Measurements from ENCODE around the gene ASS1. TPM values are rescaled to one million over a fixed set of nuclear protein-coding genes. Genes with fewer than 3 reads are reported as not detected.
A peak's percentile ranks its signal among the peaks of the same experiment; 100 is the strongest.

ASS1 gene
- total RNA-seq, 1 donor from 2014 or later, result 45.6 TPM

DNA sequence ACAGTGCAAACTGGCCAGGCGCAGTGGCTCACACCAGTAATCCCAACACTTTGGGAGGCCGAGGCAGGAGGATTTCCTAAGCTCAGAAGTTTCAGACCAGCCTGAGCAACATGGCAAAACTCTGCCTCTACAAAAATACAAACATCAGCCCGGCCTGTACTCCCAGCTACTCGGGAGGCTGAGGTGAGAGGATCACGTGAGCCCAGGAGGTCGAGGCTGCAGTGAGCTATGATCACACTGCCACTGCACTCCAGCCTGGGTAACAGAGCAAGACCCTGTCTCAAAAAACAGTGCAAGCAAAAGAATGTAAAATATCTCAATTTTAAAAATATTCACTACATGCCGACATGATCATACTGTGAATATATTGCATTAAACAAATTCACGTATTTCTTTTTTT, 83.9 kb downstream of the ASS1 start:
- no peak overlapping the region for H3K4me3 ChIP-seq (ENCODE audit: low read depth, low read length)
- no peaks in the 10 kb centered on the region for H3K36me3 ChIP-seq (ENCODE audit: control insufficient read depth, insufficient read depth, low read length)
- H3K27me3 ChIP-seq (ENCODE audit: control insufficient read depth, insufficient read depth, low read length), result peaks cover 23% of the 10 kb centered on the region
- TF ChIP-seq, protein P1, sequence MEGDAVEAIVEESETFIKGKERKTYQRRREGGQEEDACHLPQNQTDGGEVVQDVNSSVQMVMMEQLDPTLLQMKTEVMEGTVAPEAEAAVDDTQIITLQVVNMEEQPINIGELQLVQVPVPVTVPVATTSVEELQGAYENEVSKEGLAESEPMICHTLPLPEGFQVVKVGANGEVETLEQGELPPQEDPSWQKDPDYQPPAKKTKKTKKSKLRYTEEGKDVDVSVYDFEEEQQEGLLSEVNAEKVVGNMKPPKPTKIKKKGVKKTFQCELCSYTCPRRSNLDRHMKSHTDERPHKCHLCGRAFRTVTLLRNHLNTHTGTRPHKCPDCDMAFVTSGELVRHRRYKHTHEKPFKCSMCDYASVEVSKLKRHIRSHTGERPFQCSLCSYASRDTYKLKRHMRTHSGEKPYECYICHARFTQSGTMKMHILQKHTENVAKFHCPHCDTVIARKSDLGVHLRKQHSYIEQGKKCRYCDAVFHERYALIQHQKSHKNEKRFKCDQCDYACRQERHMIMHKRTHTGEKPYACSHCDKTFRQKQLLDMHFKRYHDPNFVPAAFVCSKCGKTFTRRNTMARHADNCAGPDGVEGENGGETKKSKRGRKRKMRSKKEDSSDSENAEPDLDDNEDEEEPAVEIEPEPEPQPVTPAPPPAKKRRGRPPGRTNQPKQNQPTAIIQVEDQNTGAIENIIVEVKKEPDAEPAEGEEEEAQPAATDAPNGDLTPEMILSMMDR (IDR thresholded peaks at IDR 0.05; ENCODE audit: insufficient read depth, low read length, poor library complexity, severe bottlenecking), result no peak
- no peak for DNase-seq (ENCODE audit: low read depth)

GRCh38 chr9:130530938-130531337, 86.2 kb downstream of the ASS1 start:
- Histone ChIP-seq H3K4me3 (ENCODE audit: low read depth, low read length) (no peak overlapping the region), H3K27me3 (ENCODE audit: control insufficient read depth, insufficient read depth, low read length) (peaks cover 24% of the 10 kb centered on the region), H3K36me3 (ENCODE audit: control insufficient read depth, insufficient read depth, low read length) (no peaks in the 10 kb centered on the region)
- DNase-seq (ENCODE audit: low read depth), result no peak
- TF ChIP-seq, protein P1 (IDR thresholded peaks at IDR 0.05; ENCODE audit: insufficient read depth, low read length, poor library complexity, severe bottlenecking), result no peak

DNA sequence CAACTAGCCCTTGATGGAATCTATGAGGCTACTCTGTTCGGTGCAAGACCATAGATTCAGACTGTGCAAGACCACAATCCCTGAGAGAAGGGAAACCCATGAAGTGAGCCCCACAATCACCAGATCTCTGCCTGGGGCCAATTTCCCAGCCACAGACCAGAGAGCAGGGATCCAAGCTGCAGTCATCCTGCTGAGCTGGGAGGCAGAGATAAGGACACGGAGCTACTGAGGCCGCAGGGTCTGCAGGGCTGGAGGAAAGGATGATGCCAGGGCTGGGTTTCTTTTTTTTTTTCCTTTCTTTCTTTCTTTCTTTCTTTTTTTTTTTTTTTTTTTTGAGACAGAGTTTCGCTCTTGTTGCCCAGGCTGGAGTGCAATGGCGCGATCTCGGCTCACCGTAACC, 86.9 kb downstream of the ASS1 start:
- DNase-seq (ENCODE audit: low read depth), result no peak
- no peak overlapping the region for H3K4me3 ChIP-seq (ENCODE audit: low read depth, low read length)
- peaks cover 25% of the 10 kb centered on the region for H3K27me3 ChIP-seq (ENCODE audit: control insufficient read depth, insufficient read depth, low read length)
- TF ChIP-seq, protein P1 (IDR thresholded peaks at IDR 0.05; ENCODE audit: insufficient read depth, low read length, poor library complexity, severe bottlenecking), result no peak
- H3K36me3 ChIP-seq (ENCODE audit: control insufficient read depth, insufficient read depth, low read length), result no peaks in the 10 kb centered on the region

DNA sequence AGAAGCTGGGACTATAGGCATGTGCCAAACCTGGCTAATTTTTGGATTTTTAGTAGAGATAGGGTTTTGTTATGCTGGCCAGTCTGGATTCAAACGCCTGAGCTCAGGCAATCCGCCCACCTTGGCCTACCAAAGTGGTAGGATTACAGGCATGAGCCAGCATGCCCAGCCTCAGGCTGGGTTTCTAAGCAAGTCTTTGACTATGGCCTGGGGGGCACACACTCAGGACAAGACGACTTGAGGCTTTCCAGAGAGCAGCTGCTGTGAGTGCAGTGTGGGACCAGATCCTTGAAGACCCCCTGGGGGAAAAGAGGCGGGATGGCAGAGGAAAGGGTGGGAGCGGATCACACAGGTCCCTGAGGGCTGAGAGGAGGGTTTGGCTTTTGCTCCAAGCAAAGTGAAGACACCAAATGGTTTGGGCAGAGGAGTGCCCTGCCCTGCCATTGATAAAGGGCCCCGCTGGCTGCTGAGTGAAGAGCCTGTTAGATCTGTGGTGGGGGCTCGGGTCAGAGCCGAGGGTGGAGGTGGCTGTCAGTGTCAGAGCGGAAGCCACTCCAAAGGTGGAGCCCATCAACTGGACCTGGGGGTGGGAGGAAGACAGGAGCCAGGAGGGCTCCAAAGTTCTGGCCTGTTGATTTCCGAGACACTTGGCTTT, 87.8 kb downstream of the ASS1 start:
- H3K36me3 ChIP-seq (ENCODE audit: control insufficient read depth, insufficient read depth, low read length), result no peaks in the 10 kb centered on the region
- H3K4me3 ChIP-seq (ENCODE audit: low read depth, low read length), result no peak overlapping the region
- no peak for DNase-seq (ENCODE audit: low read depth)
- TF ChIP-seq, protein P1 (IDR thresholded peaks at IDR 0.05; ENCODE audit: insufficient read depth, low read length, poor library complexity, severe bottlenecking), result no peak
- H3K27me3 ChIP-seq (ENCODE audit: control insufficient read depth, insufficient read depth, low read length), result peaks cover 30% of the 10 kb centered on the region

GRCh38 chr9:130535818-130536521, 91.2 kb downstream of the ASS1 start:
- no peak for DNase-seq (ENCODE audit: low read depth)
- H3K4me3 ChIP-seq (ENCODE audit: low read depth, low read length), result peak overlapping the region; percentile 7
- TF ChIP-seq, protein P1 (IDR thresholded peaks at IDR 0.05; ENCODE audit: insufficient read depth, low read length, poor library complexity, severe bottlenecking), result no peak
- no peaks in the 10 kb centered on the region for H3K36me3 ChIP-seq (ENCODE audit: control insufficient read depth, insufficient read depth, low read length)
- peaks cover 31% of the 10 kb centered on the region for H3K27me3 ChIP-seq (ENCODE audit: control insufficient read depth, insufficient read depth, low read length)

All from kidney epithelial cell (primary cell).